M059J (cell line): ENCODE results near the gene GIMAP2. TPM values are rescaled to one million over a fixed set of nuclear protein-coding genes. Genes with fewer than 3 reads are reported as not detected.

Experiments used
- DNase-seq: peaks from one replicate; pipeline ENCODE4 v3.0.0-alpha.2; 2012; ENCODE audit warnings: low read depth
- total RNA-seq: library from RNA; depleted of rRNA; stranded (reverse); fragments of >200 nt; shearing (Covaris generic); gene quantifications from 2 replicates; pipeline ENCODE4 v1.2.3, GENCODE V29; 2014; rRNA removed

The GIMAP2 gene
- total RNA-seq, 1 experiment from 2014 or later = 5.6 TPM

DNA sequence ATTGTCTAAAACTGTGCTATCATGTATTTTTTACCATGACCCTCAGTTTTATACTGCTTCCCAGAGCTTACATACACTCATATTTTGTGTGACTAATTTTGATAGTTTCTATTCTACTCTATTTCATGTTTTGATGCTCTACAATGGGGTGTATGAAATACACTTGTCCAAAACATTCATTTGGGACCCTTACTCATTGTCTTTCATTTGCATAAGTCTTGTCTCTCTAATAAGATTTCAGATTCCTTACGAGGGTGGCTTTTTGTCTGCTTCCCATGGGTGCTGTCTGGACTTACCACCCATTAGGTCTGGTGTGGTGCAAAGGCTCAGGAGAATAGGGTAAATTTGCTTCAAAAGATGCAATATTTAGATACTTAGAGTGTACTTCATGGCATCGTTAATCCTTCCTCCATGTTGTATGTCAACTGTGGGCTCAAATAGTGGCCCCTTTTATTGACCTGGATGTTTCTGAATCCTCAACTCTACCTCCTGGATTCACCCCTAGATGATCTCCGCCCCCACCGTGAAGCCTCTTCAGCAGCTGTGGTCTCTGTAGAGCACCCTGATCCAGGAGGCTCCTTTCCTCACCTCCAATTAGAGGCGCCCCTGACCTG lies 48.1 kb downstream of the GIMAP2 start:
- DNase-seq = no peak

GRCh38 chr7:150734254-150734653 lies 48.7 kb downstream of the GIMAP2 start:
- no peak for DNase-seq

DNA sequence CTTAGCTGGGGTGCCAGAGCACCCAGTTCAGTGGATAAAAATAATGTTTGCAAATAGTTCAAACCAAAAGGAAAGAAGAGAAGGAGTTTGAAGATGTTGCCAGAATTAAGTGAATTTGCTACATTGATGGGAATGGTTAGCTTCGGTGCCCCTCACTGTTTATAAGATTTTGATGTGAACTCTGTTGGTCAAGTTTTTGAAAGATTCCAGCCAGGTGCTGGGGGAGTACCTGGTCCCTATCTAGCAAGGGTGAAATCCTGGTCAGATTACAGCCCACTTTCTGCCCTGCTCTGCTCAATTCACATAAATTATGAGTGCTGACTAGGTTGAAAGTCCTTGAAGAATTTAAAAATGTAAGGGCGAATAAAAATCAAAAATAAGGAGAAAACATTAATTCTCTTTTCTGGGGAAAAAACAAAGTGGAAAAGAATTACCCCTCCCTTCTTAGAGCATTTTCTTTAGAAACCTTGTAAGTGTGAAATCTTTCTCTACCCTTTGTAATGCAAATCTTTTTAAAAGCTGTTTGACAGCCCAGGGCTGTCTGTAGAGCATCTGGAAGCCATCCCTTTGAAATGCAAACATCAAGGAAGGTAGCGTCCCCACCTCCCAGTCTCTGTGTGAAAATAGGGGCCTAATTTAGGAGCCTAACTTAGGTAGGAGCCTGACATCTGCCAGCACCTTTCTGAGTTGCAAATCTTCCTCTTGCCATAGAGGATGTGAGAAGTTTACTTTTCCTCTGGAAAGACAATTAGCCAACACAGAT lies 50.3 kb downstream of the GIMAP2 start:
- DNase-seq = no peak

- DNase-seq = no peak
Measured at GRCh38 chr7:150736864-150737263, 51.4 kb downstream of the GIMAP2 start.

- DNase-seq = no peak
Measured at GRCh38 chr7:150737265-150738055, 52.0 kb downstream of the GIMAP2 start, which contains the start of gene GIMAP5. GIMAP5 (plus strand) TSS chr7:150737418; CDS start chr7:150740885, 3,467 bp downstream.

- DNase-seq = no peak
Measured at GRCh38 chr7:150738092-150738491, 52.6 kb downstream of the GIMAP2 start.

GRCh38 chr7:150738591-150739001 lies 53.1 kb downstream of the GIMAP2 start:
- DNase-seq = peak; percentile 34

DNA sequence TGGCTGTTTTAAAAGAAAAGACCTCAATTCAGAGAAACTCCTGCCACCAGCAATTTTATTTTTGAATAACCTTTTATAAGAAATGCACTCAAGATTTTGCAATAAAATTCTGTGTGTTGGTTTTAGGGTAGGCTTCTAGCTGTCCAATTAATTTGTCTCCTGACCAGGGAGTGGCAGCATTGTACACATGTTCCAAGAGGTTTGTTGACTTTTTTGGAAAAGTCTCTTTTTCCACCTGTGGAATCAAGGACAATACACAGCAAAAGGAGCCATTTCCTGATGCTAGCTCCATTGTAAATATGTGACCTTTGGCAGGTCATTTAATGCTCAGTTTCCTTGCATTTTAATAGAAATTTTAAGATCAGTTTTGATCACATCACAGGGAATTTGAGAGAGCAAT lies 53.5 kb downstream of the GIMAP2 start:
- no peak for DNase-seq

- no peak for DNase-seq
Measured at GRCh38 chr7:150740053-150740452, 54.5 kb downstream of the GIMAP2 start.

DNA sequence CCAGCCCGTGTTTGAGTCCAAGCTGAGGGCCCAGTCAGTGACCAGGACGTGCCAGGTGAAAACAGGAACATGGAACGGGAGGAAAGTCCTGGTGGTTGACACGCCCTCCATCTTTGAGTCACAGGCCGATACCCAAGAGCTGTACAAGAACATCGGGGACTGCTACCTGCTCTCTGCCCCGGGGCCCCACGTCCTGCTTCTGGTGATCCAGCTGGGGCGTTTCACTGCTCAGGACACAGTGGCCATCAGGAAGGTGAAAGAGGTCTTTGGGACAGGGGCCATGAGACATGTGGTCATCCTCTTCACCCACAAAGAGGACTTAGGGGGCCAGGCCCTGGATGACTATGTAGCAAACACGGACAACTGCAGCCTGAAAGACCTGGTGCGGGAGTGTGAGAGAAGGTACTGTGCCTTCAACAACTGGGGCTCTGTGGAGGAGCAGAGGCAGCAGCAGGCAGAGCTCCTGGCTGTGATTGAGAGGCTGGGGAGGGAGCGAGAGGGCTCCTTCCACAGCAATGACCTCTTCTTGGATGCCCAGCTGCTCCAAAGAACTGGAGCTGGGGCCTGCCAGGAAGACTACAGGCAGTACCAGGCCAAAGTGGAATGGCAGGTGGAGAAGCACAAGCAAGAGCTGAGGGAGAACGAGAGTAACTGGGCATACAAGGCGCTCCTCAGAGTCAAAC lies 56.9 kb downstream of the GIMAP2 start:
- no peak for DNase-seq

Other genes with a start within 250 kb of the GIMAP2 start
- gene GIMAP8, start 235.1 kb upstream of the GIMAP2 start, total RNA-seq = not detected in 2 replicates
- not detected in 2 replicates for gene GIMAP7, start 170.8 kb upstream of the GIMAP2 start, total RNA-seq
- not detected in 2 replicates for gene GIMAP4, start 118.3 kb upstream of the GIMAP2 start, total RNA-seq
- 0.12 TPM in 1 of 2 replicates, not detected in the other for gene GIMAP6, start 53.3 kb upstream of the GIMAP2 start, total RNA-seq
- gene GIMAP1, start 30.9 kb downstream of the GIMAP2 start, total RNA-seq = 0.07 TPM in 1 of 2 replicates, not detected in the other
- gene GIMAP5, start 51.7 kb downstream of the GIMAP2 start, total RNA-seq = not detected in 2 replicates
- gene TMEM176B, start 114.7 kb downstream of the GIMAP2 start, total RNA-seq = not detected in 2 replicates
- 0.34 TPM in 1 of 2 replicates, not detected in the other for gene TMEM176A, start 115.1 kb downstream of the GIMAP2 start, total RNA-seq
- 0.17 TPM in 1 of 2 replicates, not detected in the other for gene AOC1, start 166.8 kb downstream of the GIMAP2 start, total RNA-seq